Endometrial microvascular endothelial cells (primary cell): Measurements from ENCODE around the gene MARCHF3. TPM values are rescaled to one million over a fixed set of nuclear protein-coding genes. Genes with fewer than 3 reads are reported as not detected.

Experiments
- in situ Hi-C: cut with HindIII; loops from 2 replicates; pipeline ENCODE4 v1.10.0; 2017; ENCODE audit warnings: low sequenced_read_pairs, low pct_unique_long_range_greater_than_20kb; ENCODE audit errors: inconsistent ontology term
- total RNA-seq: library from RNA; depleted of rRNA; stranded (reverse); fragments of >200 nt; gene quantifications from one replicate; pipeline ENCODE4 v1.2.3, GENCODE V29; 2015; ENCODE audit errors: inconsistent ontology term

The MARCHF3 gene
- total RNA-seq, 1 donor from 2014 or later, result 26.5 TPM

DNA sequence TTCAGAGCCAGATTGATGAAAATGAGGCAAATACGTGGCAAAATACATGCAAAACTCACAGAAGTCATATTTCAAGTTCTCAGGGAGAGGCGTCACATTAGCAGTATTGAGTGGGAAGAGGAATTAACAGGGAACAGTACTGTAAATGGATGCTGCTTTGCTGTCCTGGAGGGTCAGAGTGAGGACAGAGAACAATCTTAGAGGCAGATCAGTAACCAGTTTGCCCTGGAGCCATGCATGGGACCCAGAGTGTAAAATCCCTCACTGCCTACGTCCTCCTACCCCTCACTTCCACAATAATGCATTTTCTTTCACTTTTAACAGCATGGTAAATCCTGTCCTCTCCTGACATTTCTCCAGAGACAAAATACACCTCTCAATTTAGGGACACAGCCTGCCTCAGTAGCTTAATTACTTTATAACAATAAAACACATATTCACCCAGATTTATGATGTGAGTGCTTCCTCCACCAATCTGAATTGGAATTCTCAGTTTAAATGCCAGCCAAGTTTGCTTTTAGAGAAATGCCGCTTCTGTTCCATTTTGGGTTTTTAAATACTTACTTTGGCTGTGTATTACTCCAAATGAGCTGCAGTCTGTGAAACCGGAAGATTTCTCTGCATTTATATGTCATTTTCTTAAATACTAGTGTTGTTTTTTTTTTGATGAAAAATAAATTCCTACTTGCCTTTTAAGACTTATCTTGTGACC lies 183.5 kb downstream of the MARCHF3 start:
- in situ Hi-C loops, result loop anchor here (25.0 kb wide), 1 partner anchor 465 kb away; no protein-coding TSS in a partner anchor

- in situ Hi-C loops, result loop anchor here (25.0 kb wide), 1 partner anchor 466 kb away; no protein-coding TSS in a partner anchor
Observed at GRCh38 chr5:126846344-126846743, 184.0 kb downstream of the MARCHF3 start.

DNA sequence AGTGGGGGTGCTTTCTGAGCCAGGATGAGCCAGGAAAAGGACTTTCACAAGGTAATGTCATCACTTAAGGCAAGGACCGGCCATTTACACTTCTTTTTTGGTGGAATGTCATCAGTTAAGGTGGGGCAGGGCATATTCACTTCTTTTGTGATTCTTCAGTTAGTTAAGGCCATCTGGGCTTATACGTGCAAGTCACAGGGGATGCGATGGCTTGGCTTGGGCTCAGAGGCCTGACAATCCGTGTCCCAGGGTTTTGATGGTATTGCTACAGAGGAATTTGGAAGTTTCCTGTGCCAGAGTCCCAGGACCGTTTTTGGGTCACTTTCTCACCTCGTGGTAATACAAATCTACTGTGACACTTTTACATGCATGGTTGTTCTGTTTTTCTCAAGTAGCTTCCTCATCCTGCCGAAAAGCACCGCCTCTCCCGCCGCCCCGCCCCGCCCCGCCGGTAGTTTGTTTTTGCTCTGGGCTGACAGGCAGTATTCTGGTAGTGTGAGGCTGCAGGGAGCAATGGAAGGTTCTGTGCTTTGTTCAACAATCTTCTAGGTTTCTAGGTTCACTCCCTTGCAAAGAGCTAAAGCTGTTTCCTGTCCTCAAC lies 184.8 kb downstream of the MARCHF3 start:
- in situ Hi-C loops, result loop anchor here (25.0 kb wide), 1 partner anchor 467 kb away; no protein-coding TSS in a partner anchor

DNA sequence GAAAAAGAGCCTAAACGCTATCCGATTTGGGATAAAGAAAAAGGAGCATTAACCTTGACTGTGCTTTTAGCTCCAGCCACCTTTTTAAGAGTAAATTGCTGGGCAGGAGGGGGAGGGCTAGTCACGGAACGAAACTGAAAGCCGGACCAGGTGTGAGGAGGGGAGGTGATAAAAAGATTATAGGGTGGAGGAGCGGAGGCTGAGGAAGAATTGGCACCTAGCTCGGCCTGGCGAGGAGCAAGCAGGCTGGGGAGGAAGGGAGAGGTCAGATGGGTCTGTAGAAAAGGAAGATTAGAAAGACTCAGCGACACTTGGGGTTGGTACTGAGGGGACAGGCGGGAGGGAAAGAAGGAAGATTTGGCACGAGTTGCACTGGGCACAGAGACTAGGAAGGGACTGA lies 187.0 kb downstream of the MARCHF3 start:
- in situ Hi-C loops, result loop anchor here (25.0 kb wide), 1 partner anchor 469 kb away; no protein-coding TSS in a partner anchor

- in situ Hi-C loops, result loop anchor here (25.0 kb wide), 1 partner anchor 473 kb away; no protein-coding TSS in a partner anchor
Observed at GRCh38 chr5:126839407-126839806, 191.0 kb downstream of the MARCHF3 start.

GRCh38 chr5:126837906-126838539 lies 192.3 kb downstream of the MARCHF3 start:
- in situ Hi-C loops, result loop anchor here (25.0 kb wide), 1 partner anchor 474 kb away; no protein-coding TSS in a partner anchor

DNA sequence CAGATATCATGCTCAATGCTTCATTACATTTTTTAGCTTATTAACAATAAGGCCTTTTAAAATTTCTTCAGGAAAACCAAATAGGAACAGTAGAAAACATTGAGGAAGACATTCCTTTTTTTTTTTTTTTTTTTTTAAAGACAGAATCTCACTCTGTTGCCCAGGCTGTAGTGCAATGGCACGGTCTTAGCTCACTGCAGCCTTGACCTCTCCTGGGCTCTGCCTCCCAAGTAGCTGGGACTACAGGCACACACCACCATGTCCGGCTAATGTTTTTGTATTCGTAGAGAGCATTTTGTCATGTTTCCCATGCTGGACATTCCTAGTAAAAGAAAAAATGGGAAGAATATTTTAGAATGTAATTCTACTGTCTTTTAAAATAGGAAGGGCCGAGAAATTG lies 193.1 kb downstream of the MARCHF3 start:
- in situ Hi-C loops, result loop anchor here (25.0 kb wide), 1 partner anchor 475 kb away; no protein-coding TSS in a partner anchor

GRCh38 chr5:126836778-126837177 lies 193.6 kb downstream of the MARCHF3 start:
- in situ Hi-C loops, result loop anchor here (25.0 kb wide), 1 partner anchor 476 kb away; no protein-coding TSS in a partner anchor

GRCh38 chr5:126831156-126831555 lies 199.2 kb downstream of the MARCHF3 start:
- in situ Hi-C loops, result loop anchor here (25.0 kb wide), 1 partner anchor 481 kb away; no protein-coding TSS in a partner anchor

DNA sequence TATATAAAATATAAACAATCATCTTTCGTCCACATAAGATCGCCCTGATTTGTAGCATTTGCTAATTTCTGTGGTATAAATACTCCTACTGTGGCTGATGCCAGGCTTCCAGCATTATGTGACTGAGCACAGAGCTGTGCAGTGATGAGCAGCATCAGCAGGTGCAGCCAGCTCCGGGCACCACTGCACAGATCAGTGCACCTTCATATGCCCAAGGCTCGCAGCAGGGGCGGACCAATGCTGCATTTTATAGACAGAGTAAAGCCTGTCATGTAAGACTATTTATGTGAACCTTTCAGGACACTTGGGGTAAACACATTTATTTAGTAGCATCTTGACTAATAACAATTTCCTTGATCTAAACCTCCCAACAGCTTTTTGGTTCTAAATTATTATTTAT lies 200.3 kb downstream of the MARCHF3 start:
- in situ Hi-C loops, result loop anchor here (25.0 kb wide), 1 partner anchor 482 kb away; no protein-coding TSS in a partner anchor

- in situ Hi-C loops, result loop anchor here (25.0 kb wide), 1 partner anchor 483 kb away; no protein-coding TSS in a partner anchor
Observed at GRCh38 chr5:126829098-126829497, 201.3 kb downstream of the MARCHF3 start.

DNA sequence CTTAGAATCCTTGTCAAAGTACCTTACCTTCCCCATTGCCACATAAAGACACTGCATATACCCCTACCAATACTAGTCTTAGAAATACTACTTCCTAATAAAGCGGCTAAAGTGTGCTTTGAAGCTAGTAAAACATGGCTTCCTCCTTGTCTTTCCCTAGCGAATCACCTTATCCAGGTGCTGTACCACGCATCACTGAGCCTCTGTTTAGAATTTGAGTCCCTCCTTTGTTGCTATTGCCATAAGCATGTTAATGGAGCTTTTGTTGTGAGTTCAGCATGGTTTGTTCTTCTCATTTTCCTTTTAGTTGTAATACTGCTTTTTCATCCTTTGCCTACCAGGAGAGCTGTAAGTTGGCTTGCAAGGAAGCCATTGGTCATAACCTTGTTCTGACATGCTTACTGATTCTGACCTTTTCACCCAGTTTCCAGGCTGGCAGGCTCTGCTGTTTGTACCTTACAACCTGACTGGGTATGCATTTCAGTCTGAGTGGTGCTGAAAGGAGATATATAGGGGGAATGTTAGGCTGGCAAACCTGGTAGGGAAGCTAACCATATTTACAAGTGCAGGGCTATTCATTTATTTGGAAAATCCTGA lies 203.6 kb downstream of the MARCHF3 start:
- in situ Hi-C loops, result loop anchor here (25.0 kb wide), 1 partner anchor 486 kb away; no protein-coding TSS in a partner anchor

DNA sequence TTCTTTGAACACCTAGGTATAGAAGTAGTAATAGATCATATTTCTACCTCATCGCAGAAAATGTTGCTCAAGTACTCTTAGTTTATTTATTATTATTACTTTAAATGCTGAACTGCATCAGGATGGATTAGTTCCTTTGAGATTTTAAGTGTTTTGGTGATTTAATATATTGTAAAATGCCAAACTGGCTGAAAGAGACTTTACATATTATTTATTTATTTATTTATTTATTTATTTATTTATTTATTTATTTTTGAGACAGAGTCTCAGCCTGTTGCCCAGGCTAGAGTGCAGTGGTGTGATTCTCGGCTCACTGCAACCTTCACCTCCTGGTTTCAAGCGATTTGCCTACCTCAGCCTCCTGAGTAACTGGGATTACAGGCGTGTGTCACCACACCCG lies 211.1 kb downstream of the MARCHF3 start:
- in situ Hi-C loops, result no loop called here

DNA sequence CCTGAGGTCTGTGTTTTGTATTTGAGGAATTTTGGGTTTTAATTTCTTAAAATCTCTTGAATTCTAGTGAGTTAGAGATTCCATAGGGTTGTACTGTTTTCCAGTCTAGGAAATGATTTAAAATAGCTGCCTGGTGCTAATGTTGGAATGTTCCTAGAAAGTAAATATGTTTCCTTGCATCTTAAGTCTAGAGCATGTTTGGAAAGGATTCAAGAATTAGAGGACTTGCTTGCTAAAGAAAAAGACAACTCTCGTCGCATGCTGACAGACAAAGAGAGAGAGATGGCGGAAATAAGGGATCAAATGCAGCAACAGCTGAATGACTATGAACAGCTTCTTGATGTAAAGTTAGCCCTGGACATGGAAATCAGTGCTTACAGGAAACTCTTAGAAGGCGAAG lies 211.6 kb downstream of the MARCHF3 start:
- in situ Hi-C loops, result no loop called here

Other genes starting within 250 kb of the MARCHF3 start
- gene C5orf63, start 42.9 kb upstream of the MARCHF3 start, total RNA-seq, result 1.0 TPM